ENCODE data around the gene RALGDS. TPM values are rescaled to one million over a fixed set of nuclear protein-coding genes. Genes with fewer than 3 reads are reported as not detected.

The RALGDS gene
- total and polyA plus RNA-seq, 9 of the 15 experiments (the other 6 are each of a cell fraction or from before 2014, with no cell fraction given): 0.75 to 43.3 (median 27.1) TPM

- TF ChIP-seq C11orf30 (IDR thresholded peaks at IDR 0.05; ENCODE audit: low read depth): no peak
- no peak for TF ChIP-seq ZSCAN32 (CRISPR knock-in tag; IDR thresholded peaks at IDR 0.05)
- TF ChIP-seq RAD51 (IDR thresholded peaks at IDR 0.05; ENCODE audit: borderline replicate concordance, low read depth): peak; percentile 66; the same call in 1 of the 2 replicates
- TF ChIP-seq ZZZ3 (IDR thresholded peaks at IDR 0.05): no peak
- TF ChIP-seq, protein P1, sequence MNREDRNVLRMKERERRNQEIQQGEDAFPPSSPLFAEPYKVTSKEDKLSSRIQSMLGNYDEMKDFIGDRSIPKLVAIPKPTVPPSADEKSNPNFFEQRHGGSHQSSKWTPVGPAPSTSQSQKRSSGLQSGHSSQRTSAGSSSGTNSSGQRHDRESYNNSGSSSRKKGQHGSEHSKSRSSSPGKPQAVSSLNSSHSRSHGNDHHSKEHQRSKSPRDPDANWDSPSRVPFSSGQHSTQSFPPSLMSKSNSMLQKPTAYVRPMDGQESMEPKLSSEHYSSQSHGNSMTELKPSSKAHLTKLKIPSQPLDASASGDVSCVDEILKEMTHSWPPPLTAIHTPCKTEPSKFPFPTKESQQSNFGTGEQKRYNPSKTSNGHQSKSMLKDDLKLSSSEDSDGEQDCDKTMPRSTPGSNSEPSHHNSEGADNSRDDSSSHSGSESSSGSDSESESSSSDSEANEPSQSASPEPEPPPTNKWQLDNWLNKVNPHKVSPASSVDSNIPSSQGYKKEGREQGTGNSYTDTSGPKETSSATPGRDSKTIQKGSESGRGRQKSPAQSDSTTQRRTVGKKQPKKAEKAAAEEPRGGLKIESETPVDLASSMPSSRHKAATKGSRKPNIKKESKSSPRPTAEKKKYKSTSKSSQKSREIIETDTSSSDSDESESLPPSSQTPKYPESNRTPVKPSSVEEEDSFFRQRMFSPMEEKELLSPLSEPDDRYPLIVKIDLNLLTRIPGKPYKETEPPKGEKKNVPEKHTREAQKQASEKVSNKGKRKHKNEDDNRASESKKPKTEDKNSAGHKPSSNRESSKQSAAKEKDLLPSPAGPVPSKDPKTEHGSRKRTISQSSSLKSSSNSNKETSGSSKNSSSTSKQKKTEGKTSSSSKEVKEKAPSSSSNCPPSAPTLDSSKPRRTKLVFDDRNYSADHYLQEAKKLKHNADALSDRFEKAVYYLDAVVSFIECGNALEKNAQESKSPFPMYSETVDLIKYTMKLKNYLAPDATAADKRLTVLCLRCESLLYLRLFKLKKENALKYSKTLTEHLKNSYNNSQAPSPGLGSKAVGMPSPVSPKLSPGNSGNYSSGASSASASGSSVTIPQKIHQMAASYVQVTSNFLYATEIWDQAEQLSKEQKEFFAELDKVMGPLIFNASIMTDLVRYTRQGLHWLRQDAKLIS (CRISPR knock-in tag; IDR thresholded peaks at IDR 0.05): no peak
- TF ChIP-seq POLR2AphosphoS5 (IDR thresholded peaks at IDR 0.05; ENCODE audit: control insufficient read depth, insufficient read depth, low read depth, low read length): no peak
- no peak for TF ChIP-seq ZNF57 (CRISPR knock-in tag; IDR thresholded peaks at IDR 0.05)
- no peak for TF ChIP-seq NR1H2 (CRISPR knock-in tag; IDR thresholded peaks at IDR 0.05)
- TF ChIP-seq, protein P2, sequence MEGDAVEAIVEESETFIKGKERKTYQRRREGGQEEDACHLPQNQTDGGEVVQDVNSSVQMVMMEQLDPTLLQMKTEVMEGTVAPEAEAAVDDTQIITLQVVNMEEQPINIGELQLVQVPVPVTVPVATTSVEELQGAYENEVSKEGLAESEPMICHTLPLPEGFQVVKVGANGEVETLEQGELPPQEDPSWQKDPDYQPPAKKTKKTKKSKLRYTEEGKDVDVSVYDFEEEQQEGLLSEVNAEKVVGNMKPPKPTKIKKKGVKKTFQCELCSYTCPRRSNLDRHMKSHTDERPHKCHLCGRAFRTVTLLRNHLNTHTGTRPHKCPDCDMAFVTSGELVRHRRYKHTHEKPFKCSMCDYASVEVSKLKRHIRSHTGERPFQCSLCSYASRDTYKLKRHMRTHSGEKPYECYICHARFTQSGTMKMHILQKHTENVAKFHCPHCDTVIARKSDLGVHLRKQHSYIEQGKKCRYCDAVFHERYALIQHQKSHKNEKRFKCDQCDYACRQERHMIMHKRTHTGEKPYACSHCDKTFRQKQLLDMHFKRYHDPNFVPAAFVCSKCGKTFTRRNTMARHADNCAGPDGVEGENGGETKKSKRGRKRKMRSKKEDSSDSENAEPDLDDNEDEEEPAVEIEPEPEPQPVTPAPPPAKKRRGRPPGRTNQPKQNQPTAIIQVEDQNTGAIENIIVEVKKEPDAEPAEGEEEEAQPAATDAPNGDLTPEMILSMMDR (IDR thresholded peaks at IDR 0.05 in 2 of 3, conservative IDR thresholded peaks at IDR 0.05 in 1 of 3; ENCODE audit: insufficient read depth in 2 of 3, low read depth in 1 of 3, low read length in 3 of 3): no peak
- TF ChIP-seq CBX3 (IDR thresholded peaks at IDR 0.05; ENCODE audit: borderline replicate concordance in 1 of 2, low read length in 2 of 2): peak in 1 of 2 experiments; percentile 70; a peak in 1 of 3 replicates
- no peak for TF ChIP-seq DDX20 (tag; IDR thresholded peaks at IDR 0.05; ENCODE audit: low read depth)
- TF ChIP-seq ZBED1 (IDR thresholded peaks at IDR 0.05): no peak
- TF ChIP-seq L3MBTL2 (IDR thresholded peaks at IDR 0.05): no peak
- no peak for TF ChIP-seq PHB (CRISPR knock-in tag; IDR thresholded peaks at IDR 0.05)
- no peak for TF ChIP-seq ZNF586 (CRISPR knock-in tag; conservative IDR thresholded peaks at IDR 0.05)
- no peak for TF ChIP-seq PTBP1 (IDR thresholded peaks at IDR 0.05; ENCODE audit: low read depth, low read length)
- no peak for TF ChIP-seq TRIM24 (IDR thresholded peaks at IDR 0.05)
These were observed 33.3 kb upstream of the RALGDS start (continued) for GRCh38 chr9:133154097-133154989.
